Measurements from ENCODE around the gene TPM1.

The TPM1 gene

GRCh38 chr15:63018639-63019038 is 23.9 kb upstream of the TPM1 start:
- no peak for DNase-seq

- DNase-seq, result no peak
Observed at GRCh38 chr15:63019511-63020109, 22.9 kb upstream of the TPM1 start.

GRCh38 chr15:63020128-63020527 is 22.4 kb upstream of the TPM1 start:
- no peak for DNase-seq

- DNase-seq, result no peak
Observed at GRCh38 chr15:63020759-63021430, 21.7 kb upstream of the TPM1 start.

- DNase-seq, result no peak
Observed at GRCh38 chr15:63022181-63022580, 20.4 kb upstream of the TPM1 start.

- DNase-seq, result no peak
Observed at GRCh38 chr15:63022663-63023062, 19.9 kb upstream of the TPM1 start.

- DNase-seq, result no peak
Observed at GRCh38 chr15:63023351-63023945, 19.1 kb upstream of the TPM1 start.

- no peak for DNase-seq
Observed at GRCh38 chr15:63025460-63025859, 17.1 kb upstream of the TPM1 start.

- DNase-seq, result no peak
Observed at GRCh38 chr15:63027646-63028045, 14.9 kb upstream of the TPM1 start.

GRCh38 chr15:63028442-63029110 is 14.0 kb upstream of the TPM1 start:
- DNase-seq, result no peak

GRCh38 chr15:63029676-63030075 is 12.9 kb upstream of the TPM1 start:
- DNase-seq, result no peak

GRCh38 chr15:63030101-63030551 is 12.4 kb upstream of the TPM1 start:
- no peak for DNase-seq

- no peak for DNase-seq
Observed at GRCh38 chr15:63034578-63034977, 8.0 kb upstream of the TPM1 start.

- no peak for DNase-seq
Observed at GRCh38 chr15:63035253-63035652, 7.3 kb upstream of the TPM1 start.

- DNase-seq, result no peak
Observed at GRCh38 chr15:63035977-63036376, 6.6 kb upstream of the TPM1 start.

GRCh38 chr15:63037976-63038720 is 4.4 kb upstream of the TPM1 start:
- no peak for DNase-seq

- DNase-seq, result no peak
Observed at GRCh38 chr15:63038926-63039673, 3.4 kb upstream of the TPM1 start.

GRCh38 chr15:63039811-63040210 is 2.7 kb upstream of the TPM1 start:
- no peak for DNase-seq

GRCh38 chr15:63040509-63040908 is 2.0 kb upstream of the TPM1 start:
- no peak for DNase-seq

GRCh38 chr15:63040954-63041353 is 1.6 kb upstream of the TPM1 start:
- DNase-seq, result no peak

GRCh38 chr15:63041402-63041973 is 1.1 kb upstream of the TPM1 start:
- no peak for DNase-seq

GRCh38 chr15:63042877-63043334 is 359 bp downstream of the TPM1 start:
- DNase-seq, result no peak

Data from cerebellar nuclear complex (tissue), 1 donor.